ENCODE data around the gene ANKUB1. TPM values are rescaled to one million over a fixed set of nuclear protein-coding genes. Genes with fewer than 3 reads are reported as not detected.

Gene ANKUB1
- polyA plus RNA-seq, 2 of the 4 experiments (the other 2 are of a cell fraction) = not detected

- Histone ChIP-seq H3K4me1 (peaks cover 18% of the 10 kb centered on the region), H3K27ac (no peak overlapping the region), H3K9me3 (no peaks in the 10 kb centered on the region), H3K4me3 (no peak overlapping the region), H3K4me2 (no peak overlapping the region)
- ChIA-PET CTCF (interaction anchor here (1.2 to 1.9 kb wide), 5 partner anchors 8 to 241 kb away, joined by 3 to 21 read pairs (median 8); no protein-coding TSS in a partner anchor), POLR2A (interaction anchor here (1.0 kb wide), 1 partner anchor 29 kb away, joined by 4 read pairs; the partner anchor contains the start of gene COMMD2)
- no peak for ATAC-seq
- no peak for FAIRE-seq
- WGBS (ENCODE audit: missing lambda C conversion rate) = 93% methylated on average over 3 of the region's 3 CpGs
- no peak for TF ChIP-seq ZNF302 (CRISPR knock-in tag; IDR thresholded peaks at IDR 0.05)
- TF ChIP-seq REST (IDR thresholded peaks at IDR 0.05) = no peak
- no peak for TF ChIP-seq CBX2 (IDR thresholded peaks at IDR 0.05; ENCODE audit: borderline replicate concordance, low read depth)
- TF ChIP-seq CHD4 (IDR thresholded peaks at IDR 0.05; ENCODE audit: borderline replicate concordance) = no peak
- TF ChIP-seq RFX5 (IDR thresholded peaks at IDR 0.05) = no peak
- no peak for TF ChIP-seq KDM5A (IDR thresholded peaks at IDR 0.05)
- TF ChIP-seq HDAC2 (IDR thresholded peaks at IDR 0.05) = no peak
- TF ChIP-seq RCOR1 (IDR thresholded peaks at IDR 0.05; ENCODE audit: low read depth, low read length) = no peak
- no peak for TF ChIP-seq MYC (IDR thresholded peaks at IDR 0.05; ENCODE audit: borderline replicate concordance, low read length)
- no peak for DNase-seq (ENCODE audit: low read depth in 1 of 2, low spot score in 1 of 2)
Measured at GRCh38 chr3:149781741-149782140, 10.6 kb downstream of the ANKUB1 start.

- H3K4me2 ChIP-seq = no peak overlapping the region
- TF ChIP-seq E2F6 (IDR thresholded peaks at IDR 0.05; ENCODE audit: borderline replicate concordance, low read depth) (no peak), CEBPB (IDR thresholded peaks at IDR 0.05) (no peak), CHD4 (IDR thresholded peaks at IDR 0.05; ENCODE audit: borderline replicate concordance) (no peak), ZSCAN20 (CRISPR knock-in tag; IDR thresholded peaks at IDR 0.05) (no peak), ELK1 (IDR thresholded peaks at IDR 0.05; ENCODE audit: low read depth, low read length) (no peak), FOSL2 (IDR thresholded peaks at IDR 0.05) (no peak), FOSL2 (CRISPR knock-in tag; IDR thresholded peaks at IDR 0.05) (no peak), BHLHE40 (IDR thresholded peaks at IDR 0.05; ENCODE audit: low read depth, low read length) (no peak), ESRRA (IDR thresholded peaks at IDR 0.05; ENCODE audit: borderline replicate concordance, low read length) (no peak), EP300 (IDR thresholded peaks at IDR 0.05) (no peak)
- H3K9me3 ChIP-seq = no peaks in the 10 kb centered on the region
- POLR2A ChIA-PET = no interaction called here
- H3K27ac ChIP-seq = no peak overlapping the region
- FAIRE-seq (no peak), ATAC-seq (no peak), DNase-seq (ENCODE audit: low read depth in 1 of 2, low spot score in 1 of 2) (no peak)
- CTCF ChIA-PET = interaction anchor here (1.9 kb wide), 1 partner anchor 9 kb away, joined by 21 read pairs; no protein-coding TSS in a partner anchor
- H3K4me1 ChIP-seq = peaks cover 18% of the 10 kb centered on the region
- no peak overlapping the region for H3K4me3 ChIP-seq
- 94% methylated on average over 4 of the region's 4 CpGs for WGBS (ENCODE audit: missing lambda C conversion rate)
Measured at GRCh38 chr3:149781211-149781610, 11.1 kb downstream of the ANKUB1 start.
